Panc1 (cell line): ENCODE measurements around the gene ADGRG3. TPM values are rescaled to one million over a fixed set of nuclear protein-coding genes. Genes with fewer than 3 reads are reported as not detected.

Source experiments
- ATAC-seq: fragments of 200-7000 bp; cut with Tn5 transposase; 2 replicates; pipeline ENCODE4 v1.9.1; 2020; ENCODE audit warnings: mild to moderate bottlenecking, moderate library complexity
- BruUV-seq: library from RNA; stranded (reverse); fragments of 400-500 nt; replicated peaks from 2 replicates; lab custom pipeline; 2021; lab: Mats Ljungman, UMichigan
- CTCF ChIA-PET: fragments of 300-600 bp; sonication (Branson Sonifier 250); formaldehyde crosslinking; loops from one replicate; lab custom pipeline; 2022; ENCODE audit warnings: antibody characterized with exemption; lab: Charles Lee
- POLR2A ChIA-PET: fragments of 300-600 bp; sonication (Branson Sonifier 250); formaldehyde crosslinking; loops from one replicate; lab custom pipeline; 2022; ENCODE audit warnings: antibody characterized with exemption; lab: Charles Lee
- DNase-seq: peaks from one replicate; pipeline ENCODE4 v3.0.0-alpha.2; 2010; ENCODE audit warnings: low read depth, low spot score
- H3K27ac ChIP-seq: 2 replicates; pipeline ENCODE4 v1.5.1; 2011; ENCODE audit warnings: mild to moderate bottlenecking, low read length, inconsistent platforms
- H3K27me3 ChIP-seq: fragments of 200-500 bp; sonication (Bioruptor generic); 2 replicates; pipeline ENCODE4 v1.6.0; 2014; ENCODE audit warnings: low read length, inconsistent platforms; ENCODE audit not compliant: control insufficient read depth, insufficient read depth
- H3K36me3 ChIP-seq: fragments of 200-500 bp; sonication (Bioruptor generic); 2 replicates; pipeline ENCODE4 v1.5.1; 2014; ENCODE audit warnings: inconsistent platforms, mild to moderate bottlenecking, low read length, moderate library complexity; ENCODE audit not compliant: control insufficient read depth, insufficient read depth
- H3K4me1 ChIP-seq: 2 replicates; pipeline ENCODE4 v1.5.1; 2011; ENCODE audit warnings: inconsistent platforms, mild to moderate bottlenecking, low read length, moderate library complexity; ENCODE audit not compliant: control insufficient read depth, insufficient read depth
- H3K4me3 ChIP-seq, 2 experiments: 2 replicates each; pipeline ENCODE4 v1.5.1; 2011 to 2012; ENCODE audit warnings: low read depth in 2 of 2, low read length in 2 of 2, mild to moderate bottlenecking in 2 of 2, inconsistent platforms in 1 of 2, moderate library complexity in 1 of 2
- H3K9me3 ChIP-seq: fragments of 200-500 bp; sonication (Bioruptor generic); 2 replicates; pipeline ENCODE4 v1.5.1; 2014; ENCODE audit warnings: low read depth, mild to moderate bottlenecking, inconsistent platforms, low read length, moderate library complexity; ENCODE audit not compliant: control insufficient read depth, insufficient read depth
- POLR2AphosphoS5 ChIP-seq: IDR thresholded peaks from 2 replicates; pipeline ENCODE4 v1.6.1; 2012; ENCODE audit warnings: mild to moderate bottlenecking, low read depth, low read length, moderate library complexity
- SIN3A ChIP-seq: IDR thresholded peaks from 2 replicates; pipeline ENCODE4 v1.6.1; 2012; ENCODE audit warnings: low read depth, mild to moderate bottlenecking, low read length, moderate library complexity, borderline replicate concordance; ENCODE audit not compliant: insufficient read depth
- TCF7L2 ChIP-seq: IDR thresholded peaks from 2 replicates; pipeline ENCODE4 v1.6.1; 2011; ENCODE audit warnings: mild to moderate bottlenecking, low read depth, low read length, inconsistent platforms
- in situ Hi-C: cut with HindIII; loops from 2 replicates; pipeline ENCODE4 v1.10.0; 2016; ENCODE audit warnings: low sequenced_read_pairs, low pct_unique_long_range_greater_than_20kb
- intact Hi-C: fragments of 100-400 bp; cut with micrococcal nuclease; formaldehyde crosslinking; loops from one replicate; pipeline ENCODE4 v1.10.0; 2022; ENCODE audit not compliant: unreplicated experiment
- total RNA-seq: library from RNA; stranded (reverse); gene quantifications from one replicate; pipeline ENCODE4 v1.2.1, GENCODE V29; 2021; ENCODE audit not compliant: unreplicated experiment
- TF ChIP-seq, protein P1 (sequence below): fragments of 450-650 bp; IDR thresholded peaks from 2 replicates; pipeline ENCODE4 v1.5.1; 2017; ENCODE audit warnings: mild to moderate bottlenecking
- TF ChIP-seq, protein P2 (sequence below), 2 experiments: IDR thresholded peaks; 2 replicates each; pipeline ENCODE4 v1.6.1; 2011 to 2012; ENCODE audit warnings: low read depth in 2 of 2, control low read depth in 1 of 2, low read length in 1 of 2, mild to moderate bottlenecking in 1 of 2, moderate library complexity in 1 of 2; ENCODE audit not compliant: insufficient read depth in 1 of 2

Gene ADGRG3
- total RNA-seq, 1 experiment from 2014 or later = not detected

DNA sequence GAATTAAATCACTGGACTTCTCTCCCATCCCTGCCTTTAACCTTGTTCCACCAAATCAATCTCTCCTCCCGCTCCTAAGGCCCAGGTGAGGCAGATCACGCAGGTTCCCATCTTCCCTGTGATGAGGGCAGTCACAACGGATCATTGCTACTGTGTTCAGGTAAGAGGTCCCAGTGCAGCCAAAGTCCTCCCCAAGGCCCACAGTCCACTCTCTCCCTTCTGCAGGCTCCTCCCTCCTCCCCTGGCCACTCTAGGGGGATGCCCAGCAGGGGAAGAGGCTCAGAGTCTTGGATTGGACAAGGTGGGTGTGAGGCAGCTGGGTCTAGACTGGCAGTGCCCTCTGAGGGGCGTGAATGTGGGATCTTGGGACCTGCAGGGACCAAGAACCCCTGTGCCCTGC lies 2.6 kb upstream of the ADGRG3 start:
- H3K4me3 ChIP-seq = no peak overlapping the region
- no peak for DNase-seq
- H3K36me3 ChIP-seq = no peaks in the 10 kb centered on the region
- in situ Hi-C loops (no loop called here), intact Hi-C loops (no loop called here)
- H3K4me1 ChIP-seq = no peaks in the 10 kb centered on the region
- ChIA-PET POLR2A (no interaction called here), CTCF (interaction anchor here (1.1 kb wide), 1 partner anchor 31 kb away, joined by 3 read pairs; no protein-coding TSS in a partner anchor)
- BruUV-seq = no TSS peak
- no peak overlapping the region for H3K27ac ChIP-seq
- TF ChIP-seq, protein P1, sequence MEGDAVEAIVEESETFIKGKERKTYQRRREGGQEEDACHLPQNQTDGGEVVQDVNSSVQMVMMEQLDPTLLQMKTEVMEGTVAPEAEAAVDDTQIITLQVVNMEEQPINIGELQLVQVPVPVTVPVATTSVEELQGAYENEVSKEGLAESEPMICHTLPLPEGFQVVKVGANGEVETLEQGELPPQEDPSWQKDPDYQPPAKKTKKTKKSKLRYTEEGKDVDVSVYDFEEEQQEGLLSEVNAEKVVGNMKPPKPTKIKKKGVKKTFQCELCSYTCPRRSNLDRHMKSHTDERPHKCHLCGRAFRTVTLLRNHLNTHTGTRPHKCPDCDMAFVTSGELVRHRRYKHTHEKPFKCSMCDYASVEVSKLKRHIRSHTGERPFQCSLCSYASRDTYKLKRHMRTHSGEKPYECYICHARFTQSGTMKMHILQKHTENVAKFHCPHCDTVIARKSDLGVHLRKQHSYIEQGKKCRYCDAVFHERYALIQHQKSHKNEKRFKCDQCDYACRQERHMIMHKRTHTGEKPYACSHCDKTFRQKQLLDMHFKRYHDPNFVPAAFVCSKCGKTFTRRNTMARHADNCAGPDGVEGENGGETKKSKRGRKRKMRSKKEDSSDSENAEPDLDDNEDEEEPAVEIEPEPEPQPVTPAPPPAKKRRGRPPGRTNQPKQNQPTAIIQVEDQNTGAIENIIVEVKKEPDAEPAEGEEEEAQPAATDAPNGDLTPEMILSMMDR = no peak
- TF ChIP-seq, protein P2, sequence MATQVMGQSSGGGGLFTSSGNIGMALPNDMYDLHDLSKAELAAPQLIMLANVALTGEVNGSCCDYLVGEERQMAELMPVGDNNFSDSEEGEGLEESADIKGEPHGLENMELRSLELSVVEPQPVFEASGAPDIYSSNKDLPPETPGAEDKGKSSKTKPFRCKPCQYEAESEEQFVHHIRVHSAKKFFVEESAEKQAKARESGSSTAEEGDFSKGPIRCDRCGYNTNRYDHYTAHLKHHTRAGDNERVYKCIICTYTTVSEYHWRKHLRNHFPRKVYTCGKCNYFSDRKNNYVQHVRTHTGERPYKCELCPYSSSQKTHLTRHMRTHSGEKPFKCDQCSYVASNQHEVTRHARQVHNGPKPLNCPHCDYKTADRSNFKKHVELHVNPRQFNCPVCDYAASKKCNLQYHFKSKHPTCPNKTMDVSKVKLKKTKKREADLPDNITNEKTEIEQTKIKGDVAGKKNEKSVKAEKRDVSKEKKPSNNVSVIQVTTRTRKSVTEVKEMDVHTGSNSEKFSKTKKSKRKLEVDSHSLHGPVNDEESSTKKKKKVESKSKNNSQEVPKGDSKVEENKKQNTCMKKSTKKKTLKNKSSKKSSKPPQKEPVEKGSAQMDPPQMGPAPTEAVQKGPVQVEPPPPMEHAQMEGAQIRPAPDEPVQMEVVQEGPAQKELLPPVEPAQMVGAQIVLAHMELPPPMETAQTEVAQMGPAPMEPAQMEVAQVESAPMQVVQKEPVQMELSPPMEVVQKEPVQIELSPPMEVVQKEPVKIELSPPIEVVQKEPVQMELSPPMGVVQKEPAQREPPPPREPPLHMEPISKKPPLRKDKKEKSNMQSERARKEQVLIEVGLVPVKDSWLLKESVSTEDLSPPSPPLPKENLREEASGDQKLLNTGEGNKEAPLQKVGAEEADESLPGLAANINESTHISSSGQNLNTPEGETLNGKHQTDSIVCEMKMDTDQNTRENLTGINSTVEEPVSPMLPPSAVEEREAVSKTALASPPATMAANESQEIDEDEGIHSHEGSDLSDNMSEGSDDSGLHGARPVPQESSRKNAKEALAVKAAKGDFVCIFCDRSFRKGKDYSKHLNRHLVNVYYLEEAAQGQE (IDR thresholded peaks at IDR 0.05; ENCODE audit: insufficient read depth in 1 of 2, low read depth in 2 of 2, low read length in 1 of 2) = no peak
- TF ChIP-seq POLR2AphosphoS5 (no peak), TCF7L2 (no peak), SIN3A (no peak)
- no peak for ATAC-seq
- H3K9me3 ChIP-seq = no peaks in the 10 kb centered on the region
- H3K27me3 ChIP-seq = no peaks in the 10 kb centered on the region

DNA sequence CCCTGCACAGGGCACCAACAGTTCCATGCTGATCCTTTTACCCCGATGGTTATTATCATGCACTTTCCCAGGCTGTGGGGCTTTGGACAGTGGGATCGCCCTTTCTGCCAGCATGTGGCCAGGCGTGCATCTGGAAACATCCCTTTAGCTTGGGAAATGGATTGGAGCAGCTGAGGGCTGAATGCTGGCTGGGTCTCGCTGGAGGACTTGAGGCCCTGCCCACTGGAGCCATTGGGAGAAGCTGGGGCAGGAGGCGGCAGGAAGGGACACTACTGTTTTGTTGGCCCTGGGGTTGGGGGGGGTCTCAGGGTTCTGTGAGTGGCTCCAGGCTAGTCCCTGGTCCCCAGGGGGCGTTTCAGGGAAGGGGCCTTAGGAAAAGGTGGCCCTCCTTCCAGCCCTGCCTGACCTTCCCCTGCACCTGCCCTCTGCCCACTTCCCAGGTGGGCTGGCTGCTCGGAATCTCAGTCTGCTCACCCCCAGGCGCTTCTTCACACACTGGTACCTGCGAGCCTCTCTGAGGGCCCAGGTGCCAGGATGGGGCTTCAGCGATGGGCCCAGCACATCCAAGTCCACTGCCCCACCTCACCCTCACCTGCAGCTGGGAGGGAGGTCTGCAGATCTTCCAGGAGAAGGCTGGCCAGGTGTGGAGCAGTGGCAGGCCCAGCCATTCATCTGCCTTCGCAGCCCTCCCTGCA lies 1.6 kb upstream of the ADGRG3 start:
- no peak for DNase-seq
- in situ Hi-C loops (no loop called here), intact Hi-C loops (no loop called here)
- Histone ChIP-seq H3K4me3 (no peak overlapping the region), H3K27me3 (no peaks in the 10 kb centered on the region), H3K9me3 (no peaks in the 10 kb centered on the region), H3K36me3 (no peaks in the 10 kb centered on the region), H3K27ac (no peak overlapping the region), H3K4me1 (no peaks in the 10 kb centered on the region)
- TF ChIP-seq, protein P1 = no peak
- TF ChIP-seq TCF7L2 (no peak), POLR2AphosphoS5 (no peak)
- no peak for ATAC-seq
- BruUV-seq = no TSS peak
- ChIA-PET POLR2A (no interaction called here), CTCF (interaction anchor here (1.1 kb wide), 1 partner anchor 32 kb away, joined by 3 read pairs; no protein-coding TSS in a partner anchor)
